ENCODE measurements around the gene MAP2K6.

- TF ChIP-seq CTCF (conservative IDR thresholded peaks at IDR 0.05; ENCODE audit: low read depth, low read length) (no peak), EZH2phosphoT487 (IDR thresholded peaks at IDR 0.05; ENCODE audit: borderline replicate concordance, low read length) (no peak), EZH2 (IDR thresholded peaks at IDR 0.05; ENCODE audit: low read length, unreplicated experiment) (no peak)
These were observed 16.0 kb downstream of the MAP2K6 start for GRCh38 chr17:69430488-69430887.

Measured in PC-3 (cell line).